Mesothelial cell of epicardium (in vitro differentiated cells): ENCODE results near the gene CABLES2. TPM values are rescaled to one million over a fixed set of nuclear protein-coding genes. Genes with fewer than 3 reads are reported as not detected.

Experiments used
- DNase-seq, 2 experiments: peaks; one replicate each; pipeline ENCODE4 v3.0.0; 2021; ENCODE audit warnings: low spot score in 2 of 2; ENCODE audit not compliant: unreplicated experiment in 2 of 2
- H3K27ac Mint-ChIP-seq: 2 replicates; pipeline ENCODE4 v1.8.0; 2021; ENCODE audit warnings: mixed read lengths
- H3K27me3 Mint-ChIP-seq: 2 replicates; pipeline ENCODE4 v1.8.0; 2021; ENCODE audit warnings: low read depth, mixed read lengths
- H3K36me3 Mint-ChIP-seq: 2 replicates; pipeline ENCODE4 v1.8.0; 2021; ENCODE audit warnings: mixed read lengths
- H3K4me1 Mint-ChIP-seq: 2 replicates; pipeline ENCODE4 v1.8.0; 2021; ENCODE audit warnings: mixed read lengths
- H3K4me3 Mint-ChIP-seq: 2 replicates; pipeline ENCODE4 v1.8.0; 2021; ENCODE audit warnings: mild to moderate bottlenecking, moderate library complexity, mixed read lengths
- H3K9me3 Mint-ChIP-seq: 2 replicates; pipeline ENCODE4 v1.8.0; 2021; ENCODE audit warnings: mixed read lengths
- CTCF ChIP-seq: fragments of 200-600 bp; sonication (generic); IDR thresholded peaks from one replicate; pipeline ENCODE4 v1.5.0; 2021; ENCODE audit warnings: antibody characterized with exemption; ENCODE audit not compliant: unreplicated experiment
- total RNA-seq: library from RNA; stranded (reverse); gene quantifications from 3 replicates; pipeline ENCODE4 v1.2.1, GENCODE V29; 2021

Gene CABLES2
- total RNA-seq, 1 donor from 2014 or later, result 23.7 TPM

- no peak overlapping the region for H3K4me3 Mint-ChIP-seq
- no peak overlapping the region for H3K27ac Mint-ChIP-seq
- H3K9me3 Mint-ChIP-seq, result no peaks in the 10 kb centered on the region
- no peak for DNase-seq
- no peak for TF ChIP-seq CTCF
- H3K4me1 Mint-ChIP-seq, result peaks cover 13% of the 10 kb centered on the region
- no peaks in the 10 kb centered on the region for H3K27me3 Mint-ChIP-seq
- no peaks in the 10 kb centered on the region for H3K36me3 Mint-ChIP-seq
Measured at GRCh38 chr20:62418709-62419487, 11.8 kb upstream of the CABLES2 start.

GRCh38 chr20:62417981-62418708 is 11.1 kb upstream of the CABLES2 start:
- Mint-ChIP-seq H3K9me3 (no peaks in the 10 kb centered on the region), H3K27ac (no peak overlapping the region), H3K27me3 (no peaks in the 10 kb centered on the region), H3K4me1 (peaks cover 9% of the 10 kb centered on the region), H3K36me3 (no peaks in the 10 kb centered on the region), H3K4me3 (no peak overlapping the region)
- TF ChIP-seq CTCF, result no peak
- no peak for DNase-seq

- Mint-ChIP-seq H3K27ac (no peak overlapping the region), H3K36me3 (no peaks in the 10 kb centered on the region), H3K27me3 (no peaks in the 10 kb centered on the region), H3K4me1 (peaks cover 6% of the 10 kb centered on the region), H3K4me3 (no peak overlapping the region), H3K9me3 (no peaks in the 10 kb centered on the region)
- TF ChIP-seq CTCF, result no peak
- DNase-seq, result no peak
Measured at GRCh38 chr20:62416651-62417637, 9.9 kb upstream of the CABLES2 start.

GRCh38 chr20:62415354-62416111 is 8.4 kb upstream of the CABLES2 start:
- H3K4me1 Mint-ChIP-seq, result peaks cover 3% of the 10 kb centered on the region
- no peaks in the 10 kb centered on the region for H3K36me3 Mint-ChIP-seq
- no peak overlapping the region for H3K27ac Mint-ChIP-seq
- H3K4me3 Mint-ChIP-seq, result no peak overlapping the region
- H3K27me3 Mint-ChIP-seq, result no peaks in the 10 kb centered on the region
- no peak for DNase-seq
- TF ChIP-seq CTCF, result no peak
- H3K9me3 Mint-ChIP-seq, result no peaks in the 10 kb centered on the region
